ENCODE results near the gene SAMD11.

DNA sequence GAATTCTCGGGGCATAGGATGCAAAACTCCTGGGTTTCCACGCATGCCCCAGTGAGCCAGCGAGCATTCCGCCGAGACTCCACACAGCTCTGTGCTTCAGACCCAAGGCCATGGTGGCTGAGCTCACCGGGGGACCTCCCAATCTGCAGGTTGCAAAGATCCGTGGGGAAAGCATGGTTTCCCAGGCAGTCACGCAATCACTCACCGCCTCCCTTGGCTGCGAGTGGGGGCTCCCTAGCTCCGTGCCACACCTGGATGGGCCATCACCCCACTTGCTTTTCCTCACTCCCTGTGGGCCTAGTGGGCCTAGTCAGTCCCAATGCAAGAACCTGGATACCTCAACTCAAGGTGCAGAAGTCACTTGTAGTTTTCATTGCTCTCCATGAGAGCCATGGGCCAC is 37.0 kb upstream of the SAMD11 start:
- TF ChIP-seq, protein P1, sequence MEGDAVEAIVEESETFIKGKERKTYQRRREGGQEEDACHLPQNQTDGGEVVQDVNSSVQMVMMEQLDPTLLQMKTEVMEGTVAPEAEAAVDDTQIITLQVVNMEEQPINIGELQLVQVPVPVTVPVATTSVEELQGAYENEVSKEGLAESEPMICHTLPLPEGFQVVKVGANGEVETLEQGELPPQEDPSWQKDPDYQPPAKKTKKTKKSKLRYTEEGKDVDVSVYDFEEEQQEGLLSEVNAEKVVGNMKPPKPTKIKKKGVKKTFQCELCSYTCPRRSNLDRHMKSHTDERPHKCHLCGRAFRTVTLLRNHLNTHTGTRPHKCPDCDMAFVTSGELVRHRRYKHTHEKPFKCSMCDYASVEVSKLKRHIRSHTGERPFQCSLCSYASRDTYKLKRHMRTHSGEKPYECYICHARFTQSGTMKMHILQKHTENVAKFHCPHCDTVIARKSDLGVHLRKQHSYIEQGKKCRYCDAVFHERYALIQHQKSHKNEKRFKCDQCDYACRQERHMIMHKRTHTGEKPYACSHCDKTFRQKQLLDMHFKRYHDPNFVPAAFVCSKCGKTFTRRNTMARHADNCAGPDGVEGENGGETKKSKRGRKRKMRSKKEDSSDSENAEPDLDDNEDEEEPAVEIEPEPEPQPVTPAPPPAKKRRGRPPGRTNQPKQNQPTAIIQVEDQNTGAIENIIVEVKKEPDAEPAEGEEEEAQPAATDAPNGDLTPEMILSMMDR (IDR thresholded peaks at IDR 0.05 in 8 of 11, conservative IDR thresholded peaks at IDR 0.05 in 3 of 11) = no peak
- no peak for TF ChIP-seq POLR2A (IDR thresholded peaks at IDR 0.05)

All from spleen (tissue), 7 donors.